ENCODE results near the gene RBFOX1.
A peak's percentile ranks its signal among the peaks of the same experiment; 100 is the strongest.

The RBFOX1 gene

GRCh38 chr16:7303660-7304200 is 28.9 kb upstream of the RBFOX1 start:
- no peak for TF ChIP-seq ZFX (IDR thresholded peaks at IDR 0.05; ENCODE audit: borderline replicate concordance)
- no peak for TF ChIP-seq CTCF (IDR thresholded peaks at IDR 0.05)
- no peak overlapping the region for H3K27ac ChIP-seq

- no peak overlapping the region for H3K27ac ChIP-seq
- TF ChIP-seq CTCF (IDR thresholded peaks at IDR 0.05) = no peak
- TF ChIP-seq ZFX (IDR thresholded peaks at IDR 0.05; ENCODE audit: borderline replicate concordance) = no peak
Measured at GRCh38 chr16:7304279-7304678, 28.4 kb upstream of the RBFOX1 start.

GRCh38 chr16:7304958-7305357 is 27.7 kb upstream of the RBFOX1 start:
- TF ChIP-seq ZFX (IDR thresholded peaks at IDR 0.05; ENCODE audit: borderline replicate concordance) = no peak
- TF ChIP-seq CTCF (IDR thresholded peaks at IDR 0.05) = no peak
- H3K27ac ChIP-seq = no peak overlapping the region

- peak; percentile 67 for TF ChIP-seq CTCF (IDR thresholded peaks at IDR 0.05)
- no peak for TF ChIP-seq ZFX (IDR thresholded peaks at IDR 0.05; ENCODE audit: borderline replicate concordance)
- no peak overlapping the region for H3K27ac ChIP-seq
Measured at GRCh38 chr16:7313170-7313569, 19.5 kb upstream of the RBFOX1 start.

GRCh38 chr16:7314163-7314562 is 18.5 kb upstream of the RBFOX1 start:
- H3K27ac ChIP-seq = no peak overlapping the region

GRCh38 chr16:7315813-7316212 is 16.8 kb upstream of the RBFOX1 start:
- H3K27ac ChIP-seq = no peak overlapping the region

More at GRCh38 chr16:7314163-7314562, 18.5 kb upstream of the RBFOX1 start:
- TF ChIP-seq ZFX (IDR thresholded peaks at IDR 0.05; ENCODE audit: borderline replicate concordance) = no peak
- TF ChIP-seq CTCF (IDR thresholded peaks at IDR 0.05) = no peak

More at GRCh38 chr16:7315813-7316212, 16.8 kb upstream of the RBFOX1 start:
- TF ChIP-seq ZFX (IDR thresholded peaks at IDR 0.05; ENCODE audit: borderline replicate concordance) (no peak), CTCF (IDR thresholded peaks at IDR 0.05) (no peak)
